Memory B cell (primary cell): Measurements from ENCODE around the gene SOCS4.
A peak's percentile ranks its signal among the peaks of the same experiment; 100 is the strongest.
"Not testable (repeated sequence)": the region's sequence is repeated elsewhere in the genome, so short reads cannot be mapped to it uniquely, and the experiment has no call there.

Source experiments
- ATAC-seq: fragments of 150-1000 bp; cut with Tn5 transposase; 2 replicates; pipeline ENCODE4 v1.10.0; 2021; ENCODE audit warnings: low read depth, mild to moderate bottlenecking, moderate library complexity
- DNase-seq, 2 donors: peaks; one replicate each; pipeline ENCODE4 v3.0.0; 2022; ENCODE audit warnings: low spot score in 2 of 2
- H3K27ac Mint-ChIP-seq: one replicate; pipeline ENCODE4 v1.8.0; 2022; ENCODE audit warnings: mild to moderate bottlenecking, moderate library complexity, mixed read lengths
- H3K27me3 Mint-ChIP-seq: one replicate; pipeline ENCODE4 v1.8.0; 2022; ENCODE audit warnings: mixed read lengths
- H3K36me3 Mint-ChIP-seq: one replicate; pipeline ENCODE4 v1.8.0; 2022; ENCODE audit warnings: mild to moderate bottlenecking, mixed read lengths
- H3K4me1 Mint-ChIP-seq: one replicate; pipeline ENCODE4 v1.8.0; 2022; ENCODE audit warnings: mixed read lengths
- H3K4me3 Mint-ChIP-seq: one replicate; pipeline ENCODE4 v1.8.0; 2022; ENCODE audit warnings: mild to moderate bottlenecking, moderate library complexity, mixed read lengths
- H3K9me3 Mint-ChIP-seq: one replicate; pipeline ENCODE4 v1.8.0; 2022; ENCODE audit warnings: mixed read lengths

SOCS4 gene

GRCh38 chr14:55062517-55063351 is 35.7 kb downstream of the SOCS4 start:
- H3K9me3 Mint-ChIP-seq = no peaks in the 10 kb centered on the region
- DNase-seq (no peak), ATAC-seq (no peak)
- H3K4me1 Mint-ChIP-seq = peaks cover 18% of the 10 kb centered on the region
- no peaks in the 10 kb centered on the region for H3K27me3 Mint-ChIP-seq
- H3K4me3 Mint-ChIP-seq = peak overlapping the region; percentile 14
- H3K27ac Mint-ChIP-seq = peak overlapping the region; percentile 78
- H3K36me3 Mint-ChIP-seq = peaks cover 33% of the 10 kb centered on the region

DNA sequence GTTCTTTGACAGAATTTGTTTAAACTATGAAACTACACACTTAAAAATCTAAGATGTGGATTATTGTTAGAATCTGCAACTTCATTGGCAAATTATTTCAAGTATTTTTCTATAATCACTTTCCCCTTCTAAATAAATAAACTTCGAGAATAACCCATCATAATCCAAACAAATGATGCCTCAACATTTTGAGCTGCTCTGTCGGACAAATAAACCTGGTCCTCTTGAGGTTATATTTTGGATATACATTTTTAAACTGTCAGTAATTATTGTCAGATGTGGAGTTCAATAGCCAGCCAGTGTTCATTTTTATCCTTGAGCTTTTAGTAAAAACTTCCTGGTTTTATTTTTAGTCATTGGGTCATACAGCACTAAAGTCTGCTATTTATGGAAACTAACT is 37.9 kb downstream of the SOCS4 start:
- not testable (repeated sequence) for DNase-seq, H3K9me3 Mint-ChIP-seq, H3K27me3 Mint-ChIP-seq, ATAC-seq, H3K4me3 Mint-ChIP-seq
- peaks cover 30% of the 10 kb centered on the region for H3K36me3 Mint-ChIP-seq
- H3K4me1 Mint-ChIP-seq = peaks cover 15% of the 10 kb centered on the region
- peak overlapping the region; percentile 70 for H3K27ac Mint-ChIP-seq

- H3K4me1 Mint-ChIP-seq = peaks cover 15% of the 10 kb centered on the region
- DNase-seq = no peak
- H3K9me3 Mint-ChIP-seq = no peaks in the 10 kb centered on the region
- no peaks in the 10 kb centered on the region for H3K27me3 Mint-ChIP-seq
- H3K27ac Mint-ChIP-seq = peak overlapping the region; percentile 70
- no peak overlapping the region for H3K4me3 Mint-ChIP-seq
- ATAC-seq = no peak
- peaks cover 29% of the 10 kb centered on the region for H3K36me3 Mint-ChIP-seq
These were observed 38.4 kb downstream of the SOCS4 start for GRCh38 chr14:55065411-55065810.

- Mint-ChIP-seq H3K27ac (peak overlapping the region; percentile 67), H3K9me3 (no peaks in the 10 kb centered on the region), H3K4me3 (no peak overlapping the region), H3K27me3 (no peaks in the 10 kb centered on the region), H3K36me3 (peaks cover 24% of the 10 kb centered on the region), H3K4me1 (peaks cover 14% of the 10 kb centered on the region)
- ATAC-seq (peak; percentile 27), DNase-seq (no peak)
These were observed 39.2 kb downstream of the SOCS4 start for GRCh38 chr14:55066223-55066622.

- Mint-ChIP-seq H3K27me3 (no peaks in the 10 kb centered on the region), H3K36me3 (peaks cover 9% of the 10 kb centered on the region), H3K4me1 (peaks cover 27% of the 10 kb centered on the region), H3K27ac (peak overlapping the region; percentile 96), H3K9me3 (no peaks in the 10 kb centered on the region), H3K4me3 (peak overlapping the region; percentile 29)
- ATAC-seq = no peak
- DNase-seq = no peak
These were observed 44.0 kb downstream of the SOCS4 start for GRCh38 chr14:55070981-55071411.

DNA sequence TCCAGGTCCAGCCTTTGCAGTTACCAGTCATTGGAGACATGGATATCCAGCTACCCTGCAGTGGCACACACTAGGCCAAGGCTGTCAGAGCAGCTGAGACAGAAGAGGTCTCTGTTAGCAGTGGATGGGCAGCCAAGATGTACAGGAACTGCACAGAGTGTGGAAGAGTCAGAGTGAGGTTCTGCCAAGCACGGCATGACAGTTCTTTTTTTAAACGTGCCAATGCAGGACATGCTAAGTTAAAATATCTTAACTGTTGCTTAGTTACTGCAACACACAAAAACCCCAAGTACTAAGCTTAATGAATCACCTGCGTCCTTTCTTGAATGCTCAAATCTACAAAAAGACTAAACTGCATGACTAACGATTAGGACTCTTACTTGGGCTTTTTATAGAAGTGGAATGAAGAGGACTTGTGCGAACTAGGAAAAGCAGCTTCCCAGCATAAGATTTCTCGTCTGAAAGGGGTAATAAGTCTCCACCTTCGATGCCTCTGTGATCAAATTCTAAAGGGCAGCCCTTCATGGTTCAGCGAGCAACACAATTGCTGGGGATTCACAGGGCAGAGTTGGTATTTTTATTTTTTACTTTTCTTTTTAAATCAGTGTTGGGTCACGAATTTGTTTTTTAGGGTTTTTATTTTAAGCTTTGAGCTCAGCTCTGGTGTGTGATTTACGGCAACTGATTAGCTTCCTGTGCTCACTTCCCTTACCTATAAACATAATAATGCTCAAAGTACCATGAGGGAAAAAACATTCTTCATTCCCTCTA is 45.0 kb downstream of the SOCS4 start:
- peaks cover 5% of the 10 kb centered on the region for H3K36me3 Mint-ChIP-seq
- DNase-seq (peak; percentile 45 to 48), ATAC-seq (peak; percentile 73)
- peaks cover 28% of the 10 kb centered on the region for H3K4me1 Mint-ChIP-seq
- no peaks in the 10 kb centered on the region for H3K9me3 Mint-ChIP-seq
- H3K4me3 Mint-ChIP-seq = peak overlapping the region; percentile 64
- H3K27me3 Mint-ChIP-seq = no peaks in the 10 kb centered on the region
- peak overlapping the region; percentile 96 for H3K27ac Mint-ChIP-seq

DNA sequence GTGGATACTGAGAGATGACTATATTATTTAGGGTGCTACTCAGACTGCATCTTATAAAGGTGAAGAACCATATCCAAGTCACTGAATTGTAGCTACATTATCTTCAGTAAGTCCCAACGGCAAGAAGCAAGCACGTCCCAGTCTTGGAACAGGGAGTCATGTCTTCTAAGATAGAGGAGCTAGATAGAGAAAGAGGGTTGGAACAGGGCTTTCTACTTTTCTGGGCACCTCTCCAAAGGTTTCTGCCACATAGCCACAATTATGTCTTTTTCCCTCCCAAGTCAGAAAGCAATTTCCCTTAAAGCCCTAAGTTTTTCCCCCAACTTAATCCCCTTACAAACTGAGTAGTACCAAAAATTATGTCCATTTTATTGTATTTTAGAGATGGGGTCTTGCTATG is 46.8 kb downstream of the SOCS4 start:
- Mint-ChIP-seq H3K4me1 (peaks cover 25% of the 10 kb centered on the region), H3K36me3 (peaks cover 2% of the 10 kb centered on the region), H3K9me3 (no peaks in the 10 kb centered on the region), H3K27me3 (no peaks in the 10 kb centered on the region), H3K4me3 (no peak overlapping the region), H3K27ac (no peak overlapping the region)
- no peak for DNase-seq
- ATAC-seq = no peak

DNA sequence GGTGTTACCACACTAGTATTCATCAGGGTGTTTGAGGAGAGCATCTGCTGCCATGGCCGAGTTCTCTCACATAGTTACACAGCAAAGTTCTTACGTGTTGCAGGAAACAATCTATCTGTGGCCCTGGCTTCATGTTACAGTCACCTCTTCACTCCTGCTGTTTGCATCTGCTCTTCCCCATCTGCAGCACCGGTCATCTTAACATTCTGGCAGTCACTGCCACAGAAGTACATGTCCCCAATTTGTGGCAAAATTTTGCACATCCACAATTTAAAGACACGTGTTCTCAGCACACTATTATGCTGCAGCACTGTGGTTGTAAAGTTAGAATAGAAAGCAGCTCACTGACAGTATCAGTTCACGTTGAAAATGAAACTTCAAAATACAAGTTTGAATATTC is 47.6 kb downstream of the SOCS4 start:
- Mint-ChIP-seq H3K4me3 (peak overlapping the region; percentile 78), H3K27ac (peak overlapping the region; percentile 66), H3K36me3 (no peaks in the 10 kb centered on the region), H3K4me1 (peaks cover 25% of the 10 kb centered on the region), H3K27me3 (no peaks in the 10 kb centered on the region), H3K9me3 (no peaks in the 10 kb centered on the region)
- DNase-seq = no peak
- peak; percentile 12 for ATAC-seq

DNA sequence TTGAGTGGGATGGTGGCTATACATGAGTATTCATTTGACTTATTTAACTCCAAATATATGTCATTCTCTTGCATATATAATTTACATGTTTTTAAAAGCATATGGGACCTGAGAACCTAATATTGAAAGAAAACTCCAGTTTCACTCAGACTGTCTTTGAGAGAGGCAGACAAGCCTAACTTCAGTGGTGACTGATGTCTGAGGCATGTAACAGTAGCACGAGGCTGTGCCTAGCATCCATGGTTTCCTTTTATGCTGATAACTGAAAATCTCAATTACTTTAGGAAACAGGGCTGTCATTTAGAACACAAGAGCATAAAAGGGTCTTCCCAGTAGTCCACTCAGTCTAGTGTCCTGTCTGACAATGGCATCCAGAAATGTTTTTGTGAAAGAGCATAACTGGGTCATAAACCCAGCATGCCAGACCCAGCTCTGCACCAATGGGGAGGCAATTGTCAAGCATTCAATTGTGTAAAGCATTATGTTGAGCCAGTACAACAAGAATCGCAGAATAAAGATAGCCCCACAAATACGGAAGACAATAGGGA is 48.7 kb downstream of the SOCS4 start:
- Mint-ChIP-seq H3K4me3 (no peak overlapping the region), H3K36me3 (no peaks in the 10 kb centered on the region), H3K27ac (no peak overlapping the region), H3K27me3 (no peaks in the 10 kb centered on the region), H3K9me3 (no peaks in the 10 kb centered on the region), H3K4me1 (peaks cover 24% of the 10 kb centered on the region)
- no peak for ATAC-seq
- no peak for DNase-seq

GRCh38 chr14:55077170-55078151 is 50.4 kb downstream of the SOCS4 start:
- ATAC-seq (no peak), DNase-seq (no peak)
- no peak overlapping the region for H3K4me3 Mint-ChIP-seq
- H3K27me3 Mint-ChIP-seq = no peaks in the 10 kb centered on the region
- H3K36me3 Mint-ChIP-seq = no peaks in the 10 kb centered on the region
- H3K9me3 Mint-ChIP-seq = no peaks in the 10 kb centered on the region
- peaks cover 14% of the 10 kb centered on the region for H3K4me1 Mint-ChIP-seq
- no peak overlapping the region for H3K27ac Mint-ChIP-seq

GRCh38 chr14:55079961-55080360 is 52.9 kb downstream of the SOCS4 start:
- not testable (repeated sequence) for H3K36me3 Mint-ChIP-seq, H3K27ac Mint-ChIP-seq, H3K4me3 Mint-ChIP-seq, H3K9me3 Mint-ChIP-seq, H3K27me3 Mint-ChIP-seq, H3K4me1 Mint-ChIP-seq, DNase-seq, ATAC-seq

- DNase-seq (no peak), ATAC-seq (no peak)
- Mint-ChIP-seq H3K27ac (no peak overlapping the region), H3K36me3 (no peaks in the 10 kb centered on the region), H3K27me3 (no peaks in the 10 kb centered on the region), H3K9me3 (no peaks in the 10 kb centered on the region), H3K4me1 (no peaks in the 10 kb centered on the region), H3K4me3 (no peak overlapping the region)
These were observed 57.5 kb downstream of the SOCS4 start for GRCh38 chr14:55084401-55085059.

DNA sequence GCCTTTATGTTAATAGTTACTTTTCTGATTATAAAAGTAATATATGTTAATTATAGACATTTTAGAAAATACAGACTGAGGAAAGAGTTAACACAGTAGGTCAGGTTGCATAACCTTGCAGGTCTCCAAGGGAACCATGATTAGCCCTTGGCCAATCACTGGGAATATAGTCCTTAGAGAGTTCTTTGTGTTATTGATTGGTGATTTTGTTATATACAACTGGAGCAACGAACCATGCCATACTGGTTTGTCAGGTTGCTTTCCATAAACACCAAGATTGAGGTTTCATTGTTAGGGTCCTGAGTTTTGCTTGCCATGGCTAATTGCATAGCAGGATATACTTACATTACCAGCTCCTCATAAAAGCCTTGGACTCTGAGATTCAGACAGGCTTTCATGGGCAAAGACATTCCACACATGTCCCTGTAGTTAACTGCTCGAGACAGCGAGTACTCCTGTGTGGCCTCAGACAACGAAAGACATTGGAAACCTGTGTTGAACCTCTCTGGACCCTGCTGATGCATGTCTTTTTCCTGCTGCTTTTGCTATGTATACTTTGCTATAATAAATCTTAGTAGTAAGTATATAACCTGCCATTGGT is 58.1 kb downstream of the SOCS4 start:
- H3K4me1 Mint-ChIP-seq = no peaks in the 10 kb centered on the region
- no peaks in the 10 kb centered on the region for H3K36me3 Mint-ChIP-seq
- no peaks in the 10 kb centered on the region for H3K9me3 Mint-ChIP-seq
- H3K4me3 Mint-ChIP-seq = no peak overlapping the region
- ATAC-seq (no peak), DNase-seq (no peak)
- no peak overlapping the region for H3K27ac Mint-ChIP-seq
- H3K27me3 Mint-ChIP-seq = no peaks in the 10 kb centered on the region
